Right cardiac atrium (tissue), 5 donors: Measurements from ENCODE around the gene ACBD4. TPM values are rescaled to one million over a fixed set of nuclear protein-coding genes. Genes with fewer than 3 reads are reported as not detected.

ENCODE experiments used
- ATAC-seq, 2 donors: fragments of 200-7000 bp; cut with Tn5 transposase; one replicate each; pipeline versions ENCODE4 v1.8.0 to v1.9.1; 2020; ENCODE audit warnings: moderate library complexity in 2 of 2, mild to moderate bottlenecking in 1 of 2
- DNase-seq, 3 donors: peaks; one replicate each; pipeline ENCODE4 v3.0.0-alpha.2; 2020
- H3K27ac ChIP-seq: one replicate; pipeline ENCODE4 v1.5.1; 2013; ENCODE audit warnings: mild to moderate bottlenecking, low read length, control low read depth, moderate library complexity
- H3K27me3 ChIP-seq: one replicate; pipeline ENCODE4 v1.6.1; 2013; ENCODE audit not compliant: control insufficient read depth, insufficient read depth
- H3K4me1 ChIP-seq: one replicate; pipeline ENCODE4 v1.6.1; 2013; ENCODE audit warnings: low read length; ENCODE audit not compliant: control insufficient read depth, insufficient read depth
- H3K4me3 ChIP-seq: one replicate; pipeline ENCODE4 v1.5.1; 2013; ENCODE audit warnings: low read length, control low read depth
- H3K9me3 ChIP-seq: one replicate; pipeline ENCODE4 v1.6.1; 2013; ENCODE audit warnings: low read length; ENCODE audit not compliant: control insufficient read depth
- WGBS: extraction: QIAGEN DNeasy Blood & Tissue Kit; methylation state at CpG from one replicate; pipeline ENCODE4 v1.1.7; 2013; 5-methylcytosine and 5-hydroxymethylcytosine counted together
- intact Hi-C, 4 donors: fragments of 100-400 bp; cut with DNase I; formaldehyde crosslinking; loops; one replicate each; pipeline versions ENCODE4 v1.11.0 to v1.14.0; 2022 to 2023
- polyA plus RNA-seq: library from polyadenylated mRNA; stranded (reverse); fragments of 200-250 nt; gene quantifications from one replicate; pipeline ENCODE4 v1.2.3, GENCODE V29; 2013
- total RNA-seq, 4 donors: library from RNA; stranded (reverse); fragmentation: NEBNext Ultra II Directional; extraction: Animal tissue kit (Norgen Biotek cat#: 25700); gene quantifications; one replicate each; pipeline ENCODE4 v1.2.1, GENCODE V29; 2021
- donor health status: healthy with polysubstance abuse.
- donor health status: DM: no; HTN: yes; CAD: no.
- donor health status: DM: no; HTN: no; CAD: no.
- donor health status: DM: no; HTN: yes; CAD: no; lungs with severe emphysema.
- donor health status: DM: yes; HTN: yes; CAD: no.

ACBD4 gene
- total and polyA plus RNA-seq, 5 donors = 11.9 to 14.8 (median 12.3) TPM

GRCh38 chr17:45137561-45138305 lies 2.2 kb downstream of the ACBD4 start:
- no peaks in the 10 kb centered on the region for H3K27me3 ChIP-seq
- intact Hi-C loops = loop anchor here in 2 of 4 donors (2.0 kb wide), 2 partner anchors 59 to 61 kb away; no protein-coding TSS in a partner anchor
- 86% methylated on average over 11 of the region's 11 CpGs for WGBS
- no peaks in the 10 kb centered on the region for H3K9me3 ChIP-seq
- ATAC-seq (no peak), DNase-seq (peak in 1 of 3 donors; percentile 55)
- no peak overlapping the region for H3K4me3 ChIP-seq
- H3K27ac ChIP-seq = no peak overlapping the region
- H3K4me1 ChIP-seq = no peaks in the 10 kb centered on the region

- intact Hi-C loops = no loop called here
- peak in 2 of 3 donors; percentile 29 to 51 for DNase-seq
Measured at GRCh38 chr17:45138911-45139532, 3.5 kb downstream of the ACBD4 start.

GRCh38 chr17:45139533-45139920 lies 4.0 kb downstream of the ACBD4 start:
- Histone ChIP-seq H3K27ac (no peak overlapping the region), H3K27me3 (no peaks in the 10 kb centered on the region), H3K4me1 (no peaks in the 10 kb centered on the region), H3K9me3 (no peaks in the 10 kb centered on the region), H3K4me3 (no peak overlapping the region)
- WGBS = 82% methylated on average over 4 of the region's 4 CpGs
- DNase-seq = peak in 1 of 3 donors; percentile 7
- intact Hi-C loops = no loop called here
- no peak for ATAC-seq

More at GRCh38 chr17:45138911-45139532, 3.5 kb downstream of the ACBD4 start:
- Histone ChIP-seq H3K4me1 (no peaks in the 10 kb centered on the region), H3K9me3 (no peaks in the 10 kb centered on the region), H3K4me3 (no peak overlapping the region), H3K27ac (no peak overlapping the region), H3K27me3 (no peaks in the 10 kb centered on the region)
- 85% methylated on average over 14 of the region's 14 CpGs for WGBS
- ATAC-seq = no peak

- 60% methylated on average over 13 of the region's 13 CpGs for WGBS
- Histone ChIP-seq H3K9me3 (no peaks in the 10 kb centered on the region), H3K27me3 (no peaks in the 10 kb centered on the region), H3K4me3 (no peak overlapping the region), H3K4me1 (peaks cover 5% of the 10 kb centered on the region), H3K27ac (peak overlapping the region; percentile 92)
- DNase-seq = peak in 2 of 3 donors; percentile 65 to 66
- intact Hi-C loops = loop anchor here in 1 of 4 donors (10.0 kb wide), 1 partner anchor 172 kb away; the partner anchor contains the start of gene MAP3K14
- no peak for ATAC-seq
Measured at GRCh38 chr17:45143094-45143670, 7.7 kb downstream of the ACBD4 start.

- no peaks in the 10 kb centered on the region for H3K9me3 ChIP-seq
- WGBS = 11% methylated on average over 21 of the region's 21 CpGs
- peaks cover 5% of the 10 kb centered on the region for H3K4me1 ChIP-seq
- H3K4me3 ChIP-seq = peak overlapping the region; percentile 54
- intact Hi-C loops = loop anchor here in 1 of 4 donors (10.0 kb wide), 1 partner anchor 171 kb away; the partner anchor contains the start of gene MAP3K14
- peak overlapping the region; percentile 92 for H3K27ac ChIP-seq
- ATAC-seq (peak; percentile 43 to 50), DNase-seq (peak; percentile 94 to 97 (median 96))
- no peaks in the 10 kb centered on the region for H3K27me3 ChIP-seq
Measured at GRCh38 chr17:45143767-45144198, 8.3 kb downstream of the ACBD4 start.

- intact Hi-C loops = loop anchor here in 2 of 4 donors (5.0 to 10.0 kb wide), 2 partner anchors 53 to 170 kb away; partner anchors contain the start of gene MAP3K14 (in 1 of the 2)
Measured at GRCh38 chr17:45144199-45145034, 8.9 kb downstream of the ACBD4 start.

GRCh38 chr17:45145035-45145389 lies 9.5 kb downstream of the ACBD4 start:
- H3K27ac ChIP-seq = peak overlapping the region; percentile 92
- no peak overlapping the region for H3K4me3 ChIP-seq
- no peaks in the 10 kb centered on the region for H3K9me3 ChIP-seq
- intact Hi-C loops = loop anchor here in 2 of 4 donors (5.0 to 10.0 kb wide), 2 partner anchors 52 to 170 kb away; partner anchors contain the start of gene MAP3K14 (in 1 of the 2)
- WGBS = 78% methylated on average over 8 of the region's 8 CpGs
- DNase-seq (no peak), ATAC-seq (no peak)
- peaks cover 5% of the 10 kb centered on the region for H3K4me1 ChIP-seq
- H3K27me3 ChIP-seq = no peaks in the 10 kb centered on the region

More at GRCh38 chr17:45144199-45145034, 8.9 kb downstream of the ACBD4 start:
- WGBS = 16% methylated on average over 71 of the region's 71 CpGs
- Histone ChIP-seq H3K9me3 (no peaks in the 10 kb centered on the region), H3K27ac (peak overlapping the region; percentile 92), H3K27me3 (no peaks in the 10 kb centered on the region), H3K4me1 (peaks cover 5% of the 10 kb centered on the region), H3K4me3 (peak overlapping the region; percentile 54)
- DNase-seq (peak; percentile 72 to 91 (median 90)), ATAC-seq (peak; percentile 40 to 46)

GRCh38 chr17:45146166-45146565 lies 10.7 kb downstream of the ACBD4 start:
- DNase-seq (peak in 1 of 3 donors; percentile 54), ATAC-seq (no peak)
- Histone ChIP-seq H3K27ac (no peak overlapping the region), H3K4me1 (peaks cover 5% of the 10 kb centered on the region), H3K9me3 (no peaks in the 10 kb centered on the region), H3K4me3 (no peak overlapping the region), H3K27me3 (no peaks in the 10 kb centered on the region)
- intact Hi-C loops = loop anchor here in 3 of 4 donors (2.0 to 10.0 kb wide), 3 partner anchors 15 to 169 kb away; partner anchors contain the start of genes HEXIM2 (in 1 of the 3) and MAP3K14 (in 1 of the 3)
- WGBS = 85% methylated on average over 10 of the region's 10 CpGs

- no peaks in the 10 kb centered on the region for H3K9me3 ChIP-seq
- no peak overlapping the region for H3K4me3 ChIP-seq
- DNase-seq (no peak), ATAC-seq (no peak)
- H3K27me3 ChIP-seq = no peaks in the 10 kb centered on the region
- H3K27ac ChIP-seq = peak overlapping the region; percentile 98
- intact Hi-C loops = loop anchor here in 3 of 4 donors (2.0 to 10.0 kb wide), 3 partner anchors 14 to 168 kb away; partner anchors contain the start of genes HEXIM2 (in 1 of the 3) and MAP3K14 (in 1 of the 3)
- H3K4me1 ChIP-seq = peaks cover 7% of the 10 kb centered on the region
- 80% methylated on average over 4 of the region's 4 CpGs for WGBS
Measured at GRCh38 chr17:45146592-45146889, 11.1 kb downstream of the ACBD4 start.
